ENCODE results near the gene BNC2.

DNA sequence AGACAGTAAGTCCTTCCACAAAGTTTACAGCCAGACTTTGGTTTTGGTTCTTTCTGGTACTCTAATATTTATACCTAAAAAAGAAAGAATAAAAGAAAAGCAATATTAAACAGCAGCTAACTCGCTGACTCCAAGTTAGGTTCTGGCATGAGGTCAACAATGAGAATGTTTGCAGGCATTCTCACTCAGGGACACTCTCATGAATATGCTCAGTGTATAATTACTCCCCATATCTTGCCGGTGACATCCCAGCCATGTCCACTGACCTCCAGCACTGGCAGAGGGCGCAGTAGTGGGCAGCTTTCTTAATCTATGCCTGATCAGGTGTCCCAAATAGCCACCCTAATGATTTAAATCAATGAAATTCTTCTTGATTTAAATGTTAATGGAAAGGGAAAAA is 151.5 kb downstream of the BNC2 start:
- TF ChIP-seq POLR2AphosphoS5 (IDR thresholded peaks at IDR 0.05; ENCODE audit: low read depth, low read length) (no peak), POLR2A (IDR thresholded peaks at IDR 0.05; ENCODE audit: low read depth, low read length) (no peak)

Data from GM12892 (cell line).